WTC11 (cell line): Measurements from ENCODE around the gene COL26A1. TPM values are rescaled to one million over a fixed set of nuclear protein-coding genes. Genes with fewer than 3 reads are reported as not detected.

Experiments used
- ATAC-seq: fragments of 200-7000 bp; cut with Tn5 transposase; 2 replicates; pipeline ENCODE4 v1.10.0; 2021; ENCODE audit warnings: mild to moderate bottlenecking, moderate library complexity
- CTCF ChIA-PET: fragments of 300-600 bp; sonication (Branson Sonifier 250); formaldehyde crosslinking; loops from one replicate; lab custom pipeline; 2021; ENCODE audit warnings: antibody characterized with exemption; lab: Charles Lee
- POLR2A ChIA-PET: fragments of 350-600 bp; sonication (Branson Sonifier 250); formaldehyde crosslinking; loops from one replicate; lab custom pipeline; 2021; ENCODE audit warnings: antibody characterized with exemption; lab: Charles Lee
- DNase-seq: peaks from one replicate; pipeline ENCODE4 v3.0.0; 2021; ENCODE audit warnings: low spot score
- H3K27ac Mint-ChIP-seq: 2 replicates; pipeline ENCODE4 v1.8.0; 2021; ENCODE audit warnings: mixed read lengths
- H3K27me3 Mint-ChIP-seq: 2 replicates; pipeline ENCODE4 v1.8.0; 2021; ENCODE audit warnings: low read depth, mild to moderate bottlenecking, moderate library complexity, mixed read lengths
- H3K36me3 Mint-ChIP-seq: 2 replicates; pipeline ENCODE4 v1.8.0; 2021; ENCODE audit warnings: mixed read lengths
- H3K4me1 Mint-ChIP-seq: 2 replicates; pipeline ENCODE4 v1.8.0; 2022; ENCODE audit warnings: mixed read lengths
- H3K4me3 Mint-ChIP-seq: 2 replicates; pipeline ENCODE4 v1.8.0; 2021; ENCODE audit warnings: mild to moderate bottlenecking, moderate library complexity, mixed read lengths
- H3K9me3 Mint-ChIP-seq: 2 replicates; pipeline ENCODE4 v1.8.0; 2021; ENCODE audit warnings: mixed read lengths
- CTCF ChIP-seq: fragments of 200-600 bp; IDR thresholded peaks from 2 replicates; pipeline ENCODE4 v1.8.0; 2022; ENCODE audit warnings: antibody characterized with exemption
- E2F1 ChIP-seq: sonication (generic); formaldehyde crosslinking; IDR thresholded peaks from 2 replicates; pipeline ENCODE4 v1.8.0; 2022; ENCODE audit warnings: mild to moderate bottlenecking, missing genetic modification reagents
- FOXJ3 ChIP-seq: sonication (generic); formaldehyde crosslinking; IDR thresholded peaks from 2 replicates; pipeline ENCODE4 v1.9.0; 2021; ENCODE audit warnings: missing genetic modification reagents, mild to moderate bottlenecking, borderline replicate concordance
- FOXP4 ChIP-seq: sonication (generic); formaldehyde crosslinking; IDR thresholded peaks from 2 replicates; pipeline ENCODE4 v1.8.0; 2022; ENCODE audit warnings: mild to moderate bottlenecking, missing genetic modification reagents
- GABPB1 ChIP-seq: sonication (generic); formaldehyde crosslinking; IDR thresholded peaks from 2 replicates; pipeline ENCODE4 v1.8.1; 2023; ENCODE audit warnings: mild to moderate bottlenecking, missing genetic modification reagents
- GTF2I ChIP-seq: fragments of 250-450 bp; sonication (Bioruptor Pico); conservative IDR thresholded peaks from 2 replicates; pipeline ENCODE4 v1.4.0; 2021; ENCODE audit warnings: mild to moderate bottlenecking
- HMGXB4 ChIP-seq: sonication (generic); formaldehyde crosslinking; IDR thresholded peaks from 2 replicates; pipeline ENCODE4 v1.8.1; 2023; ENCODE audit warnings: mild to moderate bottlenecking, moderate library complexity, missing genetic modification reagents
- IRF2 ChIP-seq: sonication (generic); formaldehyde crosslinking; IDR thresholded peaks from 2 replicates; pipeline ENCODE4 v1.8.0; 2022; ENCODE audit warnings: low read depth, missing genetic modification reagents, borderline replicate concordance
- KAT7 ChIP-seq: sonication (generic); formaldehyde crosslinking; IDR thresholded peaks from 2 replicates; pipeline ENCODE4 v1.8.1; 2023; ENCODE audit warnings: missing genetic modification reagents, mild to moderate bottlenecking, borderline replicate concordance
- MYBL2 ChIP-seq: sonication (generic); formaldehyde crosslinking; IDR thresholded peaks from 2 replicates; pipeline ENCODE4 v1.8.1; 2023; ENCODE audit warnings: mild to moderate bottlenecking, moderate library complexity, missing genetic modification reagents
- PRDM15 ChIP-seq: sonication (generic); formaldehyde crosslinking; IDR thresholded peaks from 2 replicates; pipeline ENCODE4 v1.8.0; 2022; ENCODE audit warnings: missing genetic modification reagents
- PRRX2 ChIP-seq: fragments of 250-450 bp; sonication (Bioruptor Pico); IDR thresholded peaks from 2 replicates; pipeline ENCODE4 v1.8.0; 2021; ENCODE audit warnings: mild to moderate bottlenecking
- RORB ChIP-seq: fragments of 250-450 bp; sonication (Bioruptor Pico); IDR thresholded peaks from 2 replicates; pipeline ENCODE4 v1.9.0; 2021; ENCODE audit warnings: mild to moderate bottlenecking
- SP1 ChIP-seq: sonication (generic); formaldehyde crosslinking; conservative IDR thresholded peaks from 2 replicates; pipeline ENCODE4 v1.8.1; 2022; ENCODE audit warnings: missing genetic modification reagents
- ZNF121 ChIP-seq: sonication (generic); formaldehyde crosslinking; IDR thresholded peaks from 2 replicates; pipeline ENCODE4 v1.8.0; 2023; ENCODE audit warnings: missing genetic modification reagents
- total RNA-seq: library from RNA; stranded (reverse); gene quantifications from 3 replicates; pipeline ENCODE4 v1.2.3, GENCODE V29; 2021
- TF ChIP-seq, protein P1 (sequence below): sonication (generic); formaldehyde crosslinking; IDR thresholded peaks from 2 replicates; pipeline ENCODE4 v1.8.1; 2022; ENCODE audit warnings: mild to moderate bottlenecking, moderate library complexity, missing genetic modification reagents
- TF ChIP-seq, protein P2 (sequence below): sonication (generic); formaldehyde crosslinking; IDR thresholded peaks from 2 replicates; pipeline ENCODE4 v1.8.1; 2023; ENCODE audit warnings: mild to moderate bottlenecking, missing genetic modification reagents

The COL26A1 gene
- total RNA-seq, 1 experiment from 2014 or later = 64.4 TPM

DNA sequence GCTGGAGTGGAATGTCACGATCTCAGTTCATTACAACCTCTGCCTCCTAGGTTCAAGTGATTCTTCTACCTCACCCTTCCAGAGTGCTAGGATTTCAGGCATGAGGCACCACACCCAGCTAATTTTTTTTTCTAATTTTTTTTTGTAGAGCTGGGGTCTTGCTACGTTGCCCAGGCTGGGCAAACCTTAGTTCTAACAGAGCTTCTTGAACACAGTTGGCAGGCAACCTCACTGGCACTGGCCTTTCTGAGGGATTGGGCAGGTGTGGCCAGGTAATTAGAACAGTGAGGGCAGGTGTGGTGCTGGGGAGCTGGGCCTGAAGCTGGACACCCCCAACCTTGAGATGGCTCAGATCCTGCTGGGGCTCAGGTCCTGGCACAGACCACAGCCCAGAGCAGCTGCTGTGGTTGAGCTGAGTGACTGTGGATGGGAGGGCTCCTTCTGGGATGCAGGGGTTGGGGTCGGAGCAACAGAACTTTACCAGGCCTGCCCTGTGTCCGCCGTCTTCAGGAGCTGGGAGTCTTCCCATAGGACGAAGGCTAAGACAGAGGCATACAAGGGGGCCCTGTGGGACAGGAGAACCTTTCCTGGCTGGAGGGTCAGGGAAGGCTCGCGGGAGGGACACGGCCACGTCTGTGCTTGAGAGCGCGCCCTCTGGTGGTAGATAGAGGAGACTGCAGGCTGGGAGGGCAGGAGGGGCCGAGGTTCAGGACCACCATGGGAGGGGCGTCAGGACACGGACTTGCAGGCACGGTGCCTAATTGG, 48.2 kb downstream of the COL26A1 start (continued):
- 0 out of 2 replicates have a peak, but pooled peaks have one; percentile 32 for TF ChIP-seq HMGXB4 (CRISPR knock-in tag)
- peak; percentile 83 for TF ChIP-seq GTF2I (CRISPR knock-in tag)
- TF ChIP-seq, protein P1, sequence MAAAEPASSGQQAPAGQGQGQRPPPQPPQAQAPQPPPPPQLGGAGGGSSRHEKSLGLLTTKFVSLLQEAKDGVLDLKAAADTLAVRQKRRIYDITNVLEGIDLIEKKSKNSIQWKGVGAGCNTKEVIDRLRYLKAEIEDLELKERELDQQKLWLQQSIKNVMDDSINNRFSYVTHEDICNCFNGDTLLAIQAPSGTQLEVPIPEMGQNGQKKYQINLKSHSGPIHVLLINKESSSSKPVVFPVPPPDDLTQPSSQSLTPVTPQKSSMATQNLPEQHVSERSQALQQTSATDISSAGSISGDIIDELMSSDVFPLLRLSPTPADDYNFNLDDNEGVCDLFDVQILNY = no peak
- peak; percentile 99 for TF ChIP-seq CTCF
- TF ChIP-seq SP1 (CRISPR knock-in tag) = peak; percentile 78; the same call in 1 of the 2 replicates

DNA sequence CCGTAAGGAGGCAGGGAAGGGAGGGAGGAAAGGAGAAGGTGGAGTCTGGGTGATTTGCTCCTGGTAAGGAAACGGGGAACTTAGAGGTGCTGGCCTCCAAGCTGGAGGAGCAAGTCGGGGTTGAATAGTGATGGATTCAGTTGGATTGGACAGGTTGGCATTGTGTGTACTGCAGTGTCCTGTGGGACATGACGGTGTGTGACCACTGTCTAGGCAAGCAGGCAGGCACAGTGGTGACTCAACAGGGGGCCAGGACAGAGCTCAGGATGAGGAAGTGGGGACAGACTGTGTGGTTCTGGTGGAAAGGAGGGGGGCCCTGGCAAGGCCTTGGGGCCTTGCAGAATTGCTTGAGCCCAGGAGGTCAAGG, 48.8 kb downstream of the COL26A1 start:
- POLR2A ChIA-PET = interaction anchor here (0.6 to 1.6 kb wide), 4 partner anchors 9 to 96 kb away, joined by 3 to 6 read pairs (median 4); partner anchors contain the start of gene COL26A1
- peak overlapping the region; percentile 94 for H3K27ac Mint-ChIP-seq
- ATAC-seq (no peak), DNase-seq (no peak)
- H3K36me3 Mint-ChIP-seq = peaks cover 35% of the 10 kb centered on the region
- 0 out of 2 replicates have a peak, but pooled peaks have one; percentile 38 for TF ChIP-seq MYBL2 (CRISPR knock-in tag)
- TF ChIP-seq PRRX2 (CRISPR knock-in tag) = no peak
- H3K9me3 Mint-ChIP-seq = peaks cover 36% of the 10 kb centered on the region
- CTCF ChIA-PET = interaction anchor here (0.5 to 5.1 kb wide), 29 partner anchors 8 to 268 kb away, joined by 3 to 55 read pairs (median 8); partner anchors contain the start of genes COL26A1 and IFT22
- no peak overlapping the region for H3K4me3 Mint-ChIP-seq
- H3K27me3 Mint-ChIP-seq = no peaks in the 10 kb centered on the region
- H3K4me1 Mint-ChIP-seq = peaks cover 22% of the 10 kb centered on the region

DNA sequence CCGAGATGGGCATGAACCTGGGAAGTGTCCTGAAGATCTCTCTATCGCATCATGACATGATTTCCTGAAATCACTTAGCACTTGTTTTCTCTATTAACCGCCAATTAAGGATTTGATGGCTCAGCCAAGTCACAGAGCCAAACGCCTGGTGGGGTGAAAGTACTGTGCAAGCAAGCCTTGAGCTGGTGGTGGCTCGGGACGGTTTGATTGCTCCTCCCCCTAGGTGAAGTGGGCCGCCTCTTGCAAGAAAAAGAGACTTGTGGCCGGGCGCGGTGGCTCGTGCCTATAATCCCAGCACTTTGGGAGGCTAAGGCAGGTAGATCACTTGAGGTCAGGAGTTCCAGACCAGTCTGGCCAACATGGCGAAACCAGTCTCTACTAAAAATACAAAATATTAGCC, 50.3 kb downstream of the COL26A1 start:
- Mint-ChIP-seq H3K27ac (0 out of 2 replicates have a peak overlapping the region, but pooled peaks have one; percentile 79), H3K27me3 (no peaks in the 10 kb centered on the region), H3K4me3 (no peak overlapping the region), H3K4me1 (peaks cover 22% of the 10 kb centered on the region), H3K36me3 (peaks cover 23% of the 10 kb centered on the region), H3K9me3 (peaks cover 24% of the 10 kb centered on the region)
- TF ChIP-seq FOXJ3 (CRISPR knock-in tag) (no peak), RORB (CRISPR knock-in tag) (no peak), KAT7 (no peak), FOXP4 (CRISPR knock-in tag) (no peak), GABPB1 (CRISPR knock-in tag) (no peak), PRDM15 (CRISPR knock-in tag) (no peak), E2F1 (CRISPR knock-in tag) (no peak), IRF2 (CRISPR knock-in tag) (no peak), ZNF121 (CRISPR knock-in tag) (no peak)
- TF ChIP-seq, protein P2, sequence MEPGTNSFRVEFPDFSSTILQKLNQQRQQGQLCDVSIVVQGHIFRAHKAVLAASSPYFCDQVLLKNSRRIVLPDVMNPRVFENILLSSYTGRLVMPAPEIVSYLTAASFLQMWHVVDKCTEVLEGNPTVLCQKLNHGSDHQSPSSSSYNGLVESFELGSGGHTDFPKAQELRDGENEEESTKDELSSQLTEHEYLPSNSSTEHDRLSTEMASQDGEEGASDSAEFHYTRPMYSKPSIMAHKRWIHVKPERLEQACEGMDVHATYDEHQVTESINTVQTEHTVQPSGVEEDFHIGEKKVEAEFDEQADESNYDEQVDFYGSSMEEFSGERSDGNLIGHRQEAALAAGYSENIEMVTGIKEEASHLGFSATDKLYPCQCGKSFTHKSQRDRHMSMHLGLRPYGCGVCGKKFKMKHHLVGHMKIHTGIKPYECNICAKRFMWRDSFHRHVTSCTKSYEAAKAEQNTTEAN (CRISPR knock-in tag) = no peak
- ATAC-seq = 0 out of 2 replicates have a peak, but pooled peaks have one; percentile 6
- POLR2A ChIA-PET = interaction anchor here (0.7 to 1.6 kb wide), 2 partner anchors 11 to 191 kb away, joined by 6 to 7 read pairs; no protein-coding TSS in a partner anchor
- CTCF ChIA-PET = interaction anchor here (0.5 to 5.1 kb wide), 5 partner anchors 24 to 90 kb away, joined by 3 to 55 read pairs (median 20); partner anchors contain the start of gene COL26A1
- no peak for DNase-seq
